ENCODE data around the gene GABRD. TPM values are rescaled to one million over a fixed set of nuclear protein-coding genes. Genes with fewer than 3 reads are reported as not detected.

Gene GABRD
- total and polyA plus RNA-seq, 2 donors from 2014 or later = 0.63 to 1.1 TPM

DNA sequence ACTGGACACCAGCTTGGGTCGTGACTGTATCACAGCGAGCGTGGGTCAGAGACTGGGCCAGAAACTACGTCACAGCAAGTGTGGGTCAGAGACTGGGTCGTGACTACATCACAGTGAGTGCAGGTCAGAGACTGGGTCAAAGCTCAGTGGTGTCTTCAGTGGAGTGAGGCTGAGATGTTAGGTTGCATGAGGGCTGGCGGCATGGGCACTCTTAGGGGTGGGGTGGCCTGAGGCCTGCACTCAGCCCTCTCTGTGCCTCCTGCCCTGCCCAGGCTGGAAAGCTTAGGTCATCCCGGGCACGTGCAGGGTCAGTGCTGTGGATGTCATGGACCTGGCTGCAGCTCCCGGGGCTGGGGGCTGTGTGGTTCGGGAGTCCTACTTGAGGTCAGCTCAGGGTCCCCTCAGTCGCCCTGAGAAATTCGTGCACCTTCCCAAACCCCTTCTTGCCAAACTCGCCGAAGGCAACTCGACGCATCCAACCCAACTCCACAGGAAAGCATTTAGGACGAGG is 34.5 kb upstream of the GABRD start:
- H3K27ac ChIP-seq (ENCODE audit: low read depth in 2 of 2, low read length in 2 of 2) = no peak overlapping the region
- no peak overlapping the region for H3K9ac ChIP-seq (ENCODE audit: low read length in 3 of 3)
- TF ChIP-seq, protein P1, sequence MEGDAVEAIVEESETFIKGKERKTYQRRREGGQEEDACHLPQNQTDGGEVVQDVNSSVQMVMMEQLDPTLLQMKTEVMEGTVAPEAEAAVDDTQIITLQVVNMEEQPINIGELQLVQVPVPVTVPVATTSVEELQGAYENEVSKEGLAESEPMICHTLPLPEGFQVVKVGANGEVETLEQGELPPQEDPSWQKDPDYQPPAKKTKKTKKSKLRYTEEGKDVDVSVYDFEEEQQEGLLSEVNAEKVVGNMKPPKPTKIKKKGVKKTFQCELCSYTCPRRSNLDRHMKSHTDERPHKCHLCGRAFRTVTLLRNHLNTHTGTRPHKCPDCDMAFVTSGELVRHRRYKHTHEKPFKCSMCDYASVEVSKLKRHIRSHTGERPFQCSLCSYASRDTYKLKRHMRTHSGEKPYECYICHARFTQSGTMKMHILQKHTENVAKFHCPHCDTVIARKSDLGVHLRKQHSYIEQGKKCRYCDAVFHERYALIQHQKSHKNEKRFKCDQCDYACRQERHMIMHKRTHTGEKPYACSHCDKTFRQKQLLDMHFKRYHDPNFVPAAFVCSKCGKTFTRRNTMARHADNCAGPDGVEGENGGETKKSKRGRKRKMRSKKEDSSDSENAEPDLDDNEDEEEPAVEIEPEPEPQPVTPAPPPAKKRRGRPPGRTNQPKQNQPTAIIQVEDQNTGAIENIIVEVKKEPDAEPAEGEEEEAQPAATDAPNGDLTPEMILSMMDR (IDR thresholded peaks at IDR 0.05; ENCODE audit: borderline replicate concordance, extremely low read depth, insufficient read depth) = no peak
- no peaks in the 10 kb centered on the region for H3K9me3 ChIP-seq (ENCODE audit: control insufficient read depth in 2 of 3, insufficient read depth in 1 of 3, low read length in 3 of 3)
- FAIRE-seq (no peak), DNase-seq (no peak)
- H3K36me3 ChIP-seq (ENCODE audit: control insufficient read depth in 2 of 3, insufficient read depth in 3 of 3, low read length in 3 of 3) = no peaks in the 10 kb centered on the region
- no peak overlapping the region for H3K4me3 ChIP-seq (ENCODE audit: low read length in 3 of 3)
- H3K4me1 ChIP-seq (ENCODE audit: control insufficient read depth in 2 of 3, insufficient read depth in 2 of 3, low read depth in 1 of 3, low read length in 3 of 3) = peaks cover 0 to 2% (median 0%) of the 10 kb centered on the region in 3 donors
- H3K27me3 ChIP-seq (ENCODE audit: control insufficient read depth, insufficient read depth, low read length) = no peaks in the 10 kb centered on the region
- intact Hi-C loops (cut with DNase I) = no loop called here

DNA sequence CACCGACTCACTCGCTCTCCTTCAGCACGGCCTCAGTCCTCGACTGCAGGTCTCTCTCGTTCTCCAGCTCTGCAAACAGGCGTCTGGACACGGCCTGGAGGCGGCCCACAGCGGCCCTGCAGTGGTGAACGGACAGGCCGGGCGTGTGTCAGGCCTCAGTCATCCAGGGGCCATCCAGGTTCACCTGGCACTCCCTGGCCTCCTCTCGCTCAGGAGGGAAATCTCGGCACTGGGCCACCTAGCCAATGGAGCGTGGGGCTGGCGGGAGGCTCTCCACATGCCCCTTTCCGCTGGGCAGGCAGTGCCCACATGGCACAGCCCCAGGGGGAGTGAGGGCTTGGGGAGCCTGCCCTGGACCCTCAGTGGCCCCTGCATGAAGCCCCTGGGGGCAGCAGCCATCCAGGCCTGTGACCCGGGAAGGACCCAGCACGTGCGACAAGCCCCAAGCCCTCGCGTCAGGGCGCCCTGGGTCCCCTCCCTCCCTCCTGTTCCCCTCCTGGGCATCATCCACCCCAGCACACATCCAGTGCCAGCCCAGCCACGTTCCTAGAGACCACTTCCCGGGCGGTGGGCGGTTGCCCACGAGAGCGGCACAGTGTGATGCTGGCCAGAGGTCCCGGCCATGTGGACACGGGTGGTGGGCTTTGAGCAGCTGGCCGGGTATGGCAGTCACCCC is 33.6 kb upstream of the GABRD start:
- DNase-seq = peak in 1 of 5 donors; percentile 65
- no peak for FAIRE-seq
- no peak overlapping the region for H3K4me3 ChIP-seq (ENCODE audit: low read length in 3 of 3)
- no peaks in the 10 kb centered on the region for H3K36me3 ChIP-seq (ENCODE audit: control insufficient read depth in 2 of 3, insufficient read depth in 3 of 3, low read length in 3 of 3)
- no peak overlapping the region for H3K27ac ChIP-seq (ENCODE audit: low read depth in 2 of 2, low read length in 2 of 2)
- no peaks in the 10 kb centered on the region for H3K9me3 ChIP-seq (ENCODE audit: control insufficient read depth in 2 of 3, insufficient read depth in 1 of 3, low read length in 3 of 3)
- TF ChIP-seq, protein P1 (IDR thresholded peaks at IDR 0.05; ENCODE audit: borderline replicate concordance, extremely low read depth, insufficient read depth) = no peak
- intact Hi-C loops (cut with DNase I) = no loop called here
- no peak overlapping the region for H3K9ac ChIP-seq (ENCODE audit: low read length in 3 of 3)
- peaks cover 0 to 2% (median 0%) of the 10 kb centered on the region in 3 donors for H3K4me1 ChIP-seq (ENCODE audit: control insufficient read depth in 2 of 3, insufficient read depth in 2 of 3, low read depth in 1 of 3, low read length in 3 of 3)
- no peaks in the 10 kb centered on the region for H3K27me3 ChIP-seq (ENCODE audit: control insufficient read depth, insufficient read depth, low read length)

DNA sequence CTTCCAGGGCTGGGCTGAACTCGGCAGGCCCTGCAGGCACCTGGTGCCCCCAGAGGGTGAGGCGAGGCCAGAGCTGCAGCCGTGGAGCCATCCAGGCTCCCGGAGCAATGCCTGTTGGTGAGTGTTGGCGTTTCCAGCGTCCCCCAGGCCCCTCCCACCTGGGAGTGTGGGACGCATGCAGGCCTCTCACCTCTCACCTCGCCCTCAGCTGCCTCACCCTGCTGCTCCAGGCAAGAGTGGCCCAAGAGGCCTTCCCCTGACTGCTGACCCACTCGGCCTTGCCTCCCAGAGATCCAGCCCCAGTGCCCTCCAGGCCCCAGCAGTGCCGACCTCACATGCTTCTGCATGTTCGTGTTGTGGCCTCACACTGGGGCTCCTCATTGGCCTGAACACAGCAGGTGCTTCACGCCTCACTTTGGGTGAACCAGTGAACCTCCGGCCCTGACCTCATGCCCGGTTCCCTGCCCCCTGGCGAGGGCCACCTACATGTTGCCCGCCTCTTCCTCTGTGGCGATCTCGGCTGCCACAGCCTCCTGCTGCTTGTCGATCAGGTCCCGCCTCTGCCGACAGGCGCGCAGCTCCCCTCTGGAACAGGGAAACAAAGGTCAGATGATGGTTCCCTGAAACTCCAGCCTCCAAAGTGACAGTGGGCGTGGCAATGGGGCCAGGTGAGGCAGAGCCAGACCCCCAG is 32.5 kb upstream of the GABRD start:
- DNase-seq = no peak
- H3K4me3 ChIP-seq (ENCODE audit: low read length in 3 of 3) = no peak overlapping the region
- no peak overlapping the region for H3K9ac ChIP-seq (ENCODE audit: low read length in 3 of 3)
- H3K9me3 ChIP-seq (ENCODE audit: control insufficient read depth in 2 of 3, insufficient read depth in 1 of 3, low read length in 3 of 3) = no peaks in the 10 kb centered on the region
- no peaks in the 10 kb centered on the region for H3K27me3 ChIP-seq (ENCODE audit: control insufficient read depth, insufficient read depth, low read length)
- intact Hi-C loops (cut with DNase I) = no loop called here
- H3K27ac ChIP-seq (ENCODE audit: low read depth in 2 of 2, low read length in 2 of 2) = no peak overlapping the region
- H3K4me1 ChIP-seq (ENCODE audit: control insufficient read depth in 2 of 3, insufficient read depth in 2 of 3, low read depth in 1 of 3, low read length in 3 of 3) = peaks cover 0 to 6% (median 2%) of the 10 kb centered on the region in 3 donors
- no peaks in the 10 kb centered on the region for H3K36me3 ChIP-seq (ENCODE audit: control insufficient read depth in 2 of 3, insufficient read depth in 3 of 3, low read length in 3 of 3)
- FAIRE-seq = no peak
- TF ChIP-seq, protein P1 (IDR thresholded peaks at IDR 0.05; ENCODE audit: borderline replicate concordance, extremely low read depth, insufficient read depth) = no peak
